Smooth muscle cell of the brain vasculature (primary cell): ENCODE data around the gene DENND1A.

Experiments
- DNase-seq: peaks from one replicate; pipeline ENCODE4 v3.0.0-alpha.2; 2012; ENCODE audit warnings: low read depth, low spot score

Gene DENND1A

GRCh38 chr9:123358181-123358905 is 571.6 kb downstream of the DENND1A start:
- no peak for DNase-seq

- DNase-seq, result no peak
Observed at GRCh38 chr9:123357743-123358059, 572.2 kb downstream of the DENND1A start.

GRCh38 chr9:123356851-123357742 is 572.8 kb downstream of the DENND1A start:
- no peak for DNase-seq

- no peak for DNase-seq
Observed at GRCh38 chr9:123355761-123356431, 574.0 kb downstream of the DENND1A start, which contains the start of gene CRB2. CRB2 (plus strand) TSS chr9:123356197; CDS start chr9:123356261, 64 bp downstream.

- DNase-seq, result no peak
Observed at GRCh38 chr9:123354806-123355508, 575.0 kb downstream of the DENND1A start.

- DNase-seq, result no peak
Observed at GRCh38 chr9:123353984-123354591, 575.8 kb downstream of the DENND1A start.

- DNase-seq, result no peak
Observed at GRCh38 chr9:123353041-123353440, 576.9 kb downstream of the DENND1A start.

GRCh38 chr9:123350590-123351310 is 579.2 kb downstream of the DENND1A start:
- DNase-seq, result no peak

- no peak for DNase-seq
Observed at GRCh38 chr9:123349691-123350480, 580.0 kb downstream of the DENND1A start.

GRCh38 chr9:123349033-123349432 is 580.9 kb downstream of the DENND1A start:
- DNase-seq, result no peak

GRCh38 chr9:123348317-123348992 is 581.5 kb downstream of the DENND1A start:
- DNase-seq, result no peak

GRCh38 chr9:123347289-123348060 is 582.5 kb downstream of the DENND1A start:
- no peak for DNase-seq

- DNase-seq, result no peak
Observed at GRCh38 chr9:123346826-123347225, 583.1 kb downstream of the DENND1A start.

- no peak for DNase-seq
Observed at GRCh38 chr9:123346026-123346425, 583.9 kb downstream of the DENND1A start.

- DNase-seq, result no peak
Observed at GRCh38 chr9:123345567-123345955, 584.4 kb downstream of the DENND1A start.

- DNase-seq, result no peak
Observed at GRCh38 chr9:123344192-123344949, 585.6 kb downstream of the DENND1A start.

- DNase-seq, result no peak
Observed at GRCh38 chr9:123343443-123344191, 586.3 kb downstream of the DENND1A start.
